GM12878 (cell line): ENCODE measurements around the gene SLC6A17. TPM values are rescaled to one million over a fixed set of nuclear protein-coding genes. Genes with fewer than 3 reads are reported as not detected.

Source experiments
- ATAC-seq: fragments of 200-7000 bp; cut with Tn5 transposase; 3 replicates; pipeline ENCODE4 v1.9.1; 2020; ENCODE audit warnings: mild to moderate bottlenecking, moderate library complexity
- BruUV-seq: library from RNA; stranded (reverse); fragments of 400-500 nt; replicated peaks from 2 replicates; lab custom pipeline; 2021; lab: Mats Ljungman, UMichigan
- CTCF ChIA-PET: fragments of 300-600 bp; sonication (Branson Sonifier 250); formaldehyde crosslinking; extraction: SDS; loops from one replicate; lab custom pipeline; 2021; ENCODE audit warnings: inconsistent platforms; lab: Yijun Ruan, JAX
- POLR2A ChIA-PET: fragments of 350-600 bp; formaldehyde crosslinking; extraction: SDS; loops from one replicate; lab custom pipeline; 2021; ENCODE audit warnings: inconsistent platforms; lab: Charles Lee
- RAD21 ChIA-PET: fragments of 300-600 bp; sonication (Branson Sonifier 250); formaldehyde crosslinking; loops from one replicate; lab custom pipeline; 2023; ENCODE audit warnings: antibody characterized with exemption; ENCODE audit not compliant: unreplicated experiment; lab: Charles Lee
- SMC1A ChIA-PET: fragments of 300-600 bp; sonication (Branson Sonifier 250); formaldehyde crosslinking; loops from one replicate; lab custom pipeline; 2023; ENCODE audit not compliant: unreplicated experiment, uncharacterized antibody; lab: Charles Lee
- DNase-seq: peaks from one replicate; pipeline ENCODE4 v3.0.0-alpha.2; 2011; ENCODE audit warnings: low read depth, low spot score
- FAIRE-seq: peaks from 3 replicates; lab custom pipeline; 2011; peaks lifted over from hg19 to GRCh38; lab: Jason Lieb, UNC
- H2AFZ ChIP-seq: 2 replicates; pipeline ENCODE4 v1.6.0; 2011; ENCODE audit warnings: low read depth, low read length, control low read depth; ENCODE audit not compliant: control insufficient read depth
- H3K27ac ChIP-seq: 2 replicates; pipeline ENCODE4 v1.5.1; 2011; ENCODE audit warnings: control low read depth; ENCODE audit not compliant: control insufficient read depth, insufficient read depth
- H3K27me3 ChIP-seq, 2 experiments: replicated peaks in 1 of 2; 2 replicates each; pipeline versions ENCODE4 v1.6.0 to v1.6.1; 2011; ENCODE audit warnings: low read length in 1 of 2; ENCODE audit not compliant: control insufficient read depth in 2 of 2, insufficient read depth in 2 of 2
- H3K36me3 ChIP-seq, 2 experiments: 2 replicates each; pipeline ENCODE4 v1.5.1; 2011; ENCODE audit warnings: low read length in 1 of 2; ENCODE audit not compliant: control insufficient read depth in 2 of 2, insufficient read depth in 2 of 2
- H3K4me1 ChIP-seq: 2 replicates; pipeline ENCODE4 v1.6.1; 2011; ENCODE audit warnings: mild to moderate bottlenecking, low read length, moderate library complexity, mixed read lengths; ENCODE audit not compliant: control insufficient read depth, insufficient read depth
- H3K4me2 ChIP-seq: 2 replicates; pipeline ENCODE4 v1.6.0; 2011; ENCODE audit warnings: control low read depth; ENCODE audit not compliant: control insufficient read depth, insufficient read depth
- H3K4me3 ChIP-seq: fragments of 200-600 bp; sonication (generic); 2 replicates; pipeline ENCODE4 v1.5.1; 2016
- H3K79me2 ChIP-seq: 2 replicates; pipeline ENCODE4 v1.6.0; 2011; ENCODE audit warnings: low read length; ENCODE audit not compliant: control insufficient read depth, insufficient read depth
- H3K9ac ChIP-seq: 2 replicates; pipeline ENCODE4 v1.8.0; 2011; ENCODE audit warnings: low read length, control low read depth, mixed read lengths; ENCODE audit not compliant: control insufficient read depth, insufficient read depth
- H3K9me3 ChIP-seq: replicated peaks from 3 replicates; pipeline ENCODE4 v1.5.1; 2011; ENCODE audit warnings: mild to moderate bottlenecking, low read length; ENCODE audit not compliant: control insufficient read depth, insufficient read depth
- H4K20me1 ChIP-seq: 2 replicates; pipeline ENCODE4 v1.6.0; 2011; ENCODE audit not compliant: control insufficient read depth, insufficient read depth
- ASH2L ChIP-seq: fragments of 300-600, 200-600 bp; sonication (generic); IDR thresholded peaks from 2 replicates; pipeline ENCODE4 v1.6.1; 2017; ENCODE audit warnings: low read depth, mild to moderate bottlenecking, borderline replicate concordance
- BCL11A ChIP-seq: IDR thresholded peaks from 2 replicates; pipeline ENCODE4 v1.6.1; 2011; ENCODE audit warnings: low read depth, low read length
- CBFB ChIP-seq: IDR thresholded peaks from 2 replicates; pipeline ENCODE4 v1.6.1; 2016; ENCODE audit warnings: antibody characterized with exemption, low read depth
- ESRRA ChIP-seq: IDR thresholded peaks from 2 replicates; pipeline ENCODE4 v1.6.1; 2012; ENCODE audit warnings: mild to moderate bottlenecking, low read length, improper control_type of control experiment
- IKZF1 ChIP-seq: fragments of 450-650 bp; conservative IDR thresholded peaks from 2 replicates; pipeline ENCODE4 v1.6.1; 2017; ENCODE audit warnings: antibody characterized with exemption, mild to moderate bottlenecking
- MYC ChIP-seq: IDR thresholded peaks from 2 replicates; pipeline ENCODE4 v1.6.1; 2011; ENCODE audit warnings: mild to moderate bottlenecking, low read length, moderate library complexity, inconsistent platforms; ENCODE audit not compliant: insufficient read depth, insufficient replicate concordance, insufficient read length, severe bottlenecking
- NFIC ChIP-seq: IDR thresholded peaks from 2 replicates; pipeline ENCODE4 v1.6.1; 2012; ENCODE audit warnings: low read depth, mild to moderate bottlenecking, inconsistent platforms, low read length, moderate library complexity
- NR2F1 ChIP-seq: fragments of 450-650 bp; conservative IDR thresholded peaks from 2 replicates; pipeline ENCODE4 v1.6.1; 2017; ENCODE audit warnings: mild to moderate bottlenecking
- NRF1 ChIP-seq: conservative IDR thresholded peaks from 2 replicates; pipeline ENCODE4 v1.6.1; 2011; ENCODE audit warnings: mild to moderate bottlenecking, low read depth, low read length, improper control_type of control experiment
- SREBF1 ChIP-seq: IDR thresholded peaks from 2 replicates; pipeline ENCODE4 v1.6.1; 2012; ENCODE audit warnings: mild to moderate bottlenecking, low read length
- SRF ChIP-seq, 2 experiments: IDR thresholded peaks; 2 replicates each; pipeline ENCODE4 v1.6.1; 2011; ENCODE audit warnings: low read depth in 2 of 2, low read length in 2 of 2, mild to moderate bottlenecking in 1 of 2, moderate library complexity in 1 of 2
- TAF1 ChIP-seq: IDR thresholded peaks from 2 replicates; pipeline ENCODE4 v1.6.1; 2011; ENCODE audit warnings: mild to moderate bottlenecking, low read depth, low read length, borderline replicate concordance
- YBX1 ChIP-seq: fragments of 450-650 bp; IDR thresholded peaks from 2 replicates; pipeline ENCODE4 v1.6.1; 2016; ENCODE audit warnings: antibody characterized with exemption
- ZBED1 ChIP-seq: IDR thresholded peaks from 2 replicates; pipeline ENCODE4 v1.6.1; 2016; ENCODE audit warnings: borderline replicate concordance
- ZNF24 ChIP-seq: fragments of 450-650 bp; IDR thresholded peaks from 2 replicates; pipeline ENCODE4 v1.6.1; 2017; ENCODE audit warnings: antibody characterized with exemption, mild to moderate bottlenecking
- ZSCAN29 ChIP-seq: fragments of 450-650 bp; IDR thresholded peaks from 2 replicates; pipeline ENCODE4 v1.6.1; 2017; ENCODE audit warnings: mild to moderate bottlenecking, moderate library complexity
- WGBS: methylation state at CpG from one replicate; pipeline ENCODE4 v1.1.6; 2016; ENCODE audit warnings: low lambda C conversion rate; ENCODE audit not compliant: insufficient replicate concordance, insufficient coverage; ENCODE audit errors: missing lambda C conversion rate; 5-methylcytosine and 5-hydroxymethylcytosine counted together
- in situ Hi-C: fragments of 300-500 bp; cut with MboI; formaldehyde crosslinking; loops from 9 replicates; pipeline ENCODE4 v1.14.3; 2018; ENCODE audit warnings: mixed read lengths
- intact Hi-C: fragments of 100-400 bp; cut with micrococcal nuclease; formaldehyde crosslinking; loops from one replicate; pipeline ENCODE4 v1.14.2; 2022; ENCODE audit not compliant: unreplicated experiment
- polyA plus RNA-seq, 11 experiments: library from polyadenylated mRNA; depleted of rRNA in 4 of 11; unstranded in 6 of 11; stranded (reverse) in 5 of 11; fragments of >200 nt; fragmentation: Nextera tagmentation in 4 of 11; fragmentation: Illumina TruSeq in 1 of 11; extraction: Ambion mirVana in 4 of 11; extraction: Trizol in 1 of 11; gene quantifications; 1 replicate in 1 of 11; 2 replicates in 10 of 11; pipeline versions ENCODE4 v1.2.1 to v1.2.3, GENCODE V29; 2011 to 2016; ENCODE audit warnings: inconsistent platforms in 2 of 11, missing spikeins in 2 of 11, low read depth in 1 of 11
- total RNA-seq, 4 experiments: library from RNA; depleted of rRNA in 3 of 4; stranded (reverse); fragments of >200 nt in 3 of 4; fragmentation: Illumina TruSeq in 1 of 4; extraction: Trizol in 1 of 4; gene quantifications; 2 replicates each; pipeline versions ENCODE4 v1.2.1 to v1.2.3, GENCODE V29; 2013 to 2021
- TF ChIP-seq, protein P1 (sequence below): IDR thresholded peaks from 2 replicates; pipeline ENCODE4 v1.6.1; 2012; ENCODE audit warnings: mild to moderate bottlenecking, low read depth, low read length
- TF ChIP-seq, protein P2 (sequence below): fragments of 450-650 bp; IDR thresholded peaks from 2 replicates; pipeline ENCODE4 v1.6.1; 2014; ENCODE audit warnings: mild to moderate bottlenecking
- TF ChIP-seq, protein P3 (sequence below): IDR thresholded peaks from 2 replicates; pipeline ENCODE4 v1.6.1; 2011; ENCODE audit warnings: low read depth, mild to moderate bottlenecking, low read length, moderate library complexity, borderline replicate concordance; ENCODE audit errors: extremely low read depth
- TF ChIP-seq, protein P4 (sequence below): IDR thresholded peaks from 2 replicates; pipeline ENCODE4 v1.6.1; 2011; ENCODE audit warnings: mild to moderate bottlenecking, low read depth, low read length, moderate library complexity; ENCODE audit not compliant: insufficient replicate concordance

SLC6A17 gene
- total and polyA plus RNA-seq, 10 of the 15 experiments (the other 5 are each of a cell fraction or from before 2014, with no cell fraction given): not detected

DNA sequence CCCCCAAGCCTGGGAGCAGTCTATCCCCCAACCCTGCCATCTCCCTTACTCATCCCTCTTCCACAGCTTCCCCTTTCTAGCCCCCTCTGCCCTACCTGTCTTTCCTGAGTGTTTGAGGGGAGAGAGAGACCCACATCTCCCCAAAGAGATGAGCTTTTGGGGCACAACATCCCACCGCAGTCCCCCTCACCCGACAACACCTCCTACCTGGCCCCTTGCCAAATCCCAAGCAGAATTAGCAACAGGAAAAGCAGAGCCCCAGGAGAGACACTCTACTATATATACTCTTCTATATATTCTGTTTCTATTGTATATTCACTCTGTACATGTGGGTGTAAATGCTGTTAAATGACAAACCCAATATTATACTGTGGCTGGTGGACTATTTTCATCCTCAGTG is 49.9 kb downstream of the SLC6A17 start:
- intact Hi-C loops (no loop called here), in situ Hi-C loops (loop anchor here (5.0 kb wide), 2 partner anchors 107 to 262 kb away; no protein-coding TSS in a partner anchor)
- FAIRE-seq (no peak), ATAC-seq (no peak), DNase-seq (no peak)
- Histone ChIP-seq H3K4me3 (no peak overlapping the region), H4K20me1 (no peaks in the 10 kb centered on the region), H3K9ac (no peak overlapping the region), H3K4me2 (no peak overlapping the region), H3K9me3 (no peaks in the 10 kb centered on the region), H2AFZ (no peak overlapping the region), H3K27ac (no peak overlapping the region), H3K36me3 (no peaks in the 10 kb centered on the region), H3K27me3 (peaks cover 0 to 2% of the 10 kb centered on the region in 2 experiments; a peak in 2 of 4 replicates), H3K79me2 (no peaks in the 10 kb centered on the region), H3K4me1 (no peaks in the 10 kb centered on the region)
- BruUV-seq: no TSS peak
- ChIA-PET CTCF (interaction anchor here (1.2 to 18.8 kb wide), 4 partner anchors 111 to 297 kb away, joined by 3 to 753 read pairs (median 96); no protein-coding TSS in a partner anchor), SMC1A (interaction anchor here (1.6 to 17.8 kb wide), 4 partner anchors 113 to 302 kb away, joined by 3 to 524 read pairs (median 37); no protein-coding TSS in a partner anchor), POLR2A (no interaction called here), RAD21 (interaction anchor here (5.5 to 6.0 kb wide), 2 partner anchors 113 to 259 kb away, joined by 51 to 71 read pairs; no protein-coding TSS in a partner anchor)
- 0% methylated on average over 2 of the region's 2 CpGs for WGBS
- TF ChIP-seq NR2F1: no peak
- no peak for TF ChIP-seq NRF1
- no peak for TF ChIP-seq MYC
- TF ChIP-seq ZNF24: no peak
- no peak for TF ChIP-seq IKZF1
- no peak for TF ChIP-seq BCL11A
- TF ChIP-seq, protein P1, sequence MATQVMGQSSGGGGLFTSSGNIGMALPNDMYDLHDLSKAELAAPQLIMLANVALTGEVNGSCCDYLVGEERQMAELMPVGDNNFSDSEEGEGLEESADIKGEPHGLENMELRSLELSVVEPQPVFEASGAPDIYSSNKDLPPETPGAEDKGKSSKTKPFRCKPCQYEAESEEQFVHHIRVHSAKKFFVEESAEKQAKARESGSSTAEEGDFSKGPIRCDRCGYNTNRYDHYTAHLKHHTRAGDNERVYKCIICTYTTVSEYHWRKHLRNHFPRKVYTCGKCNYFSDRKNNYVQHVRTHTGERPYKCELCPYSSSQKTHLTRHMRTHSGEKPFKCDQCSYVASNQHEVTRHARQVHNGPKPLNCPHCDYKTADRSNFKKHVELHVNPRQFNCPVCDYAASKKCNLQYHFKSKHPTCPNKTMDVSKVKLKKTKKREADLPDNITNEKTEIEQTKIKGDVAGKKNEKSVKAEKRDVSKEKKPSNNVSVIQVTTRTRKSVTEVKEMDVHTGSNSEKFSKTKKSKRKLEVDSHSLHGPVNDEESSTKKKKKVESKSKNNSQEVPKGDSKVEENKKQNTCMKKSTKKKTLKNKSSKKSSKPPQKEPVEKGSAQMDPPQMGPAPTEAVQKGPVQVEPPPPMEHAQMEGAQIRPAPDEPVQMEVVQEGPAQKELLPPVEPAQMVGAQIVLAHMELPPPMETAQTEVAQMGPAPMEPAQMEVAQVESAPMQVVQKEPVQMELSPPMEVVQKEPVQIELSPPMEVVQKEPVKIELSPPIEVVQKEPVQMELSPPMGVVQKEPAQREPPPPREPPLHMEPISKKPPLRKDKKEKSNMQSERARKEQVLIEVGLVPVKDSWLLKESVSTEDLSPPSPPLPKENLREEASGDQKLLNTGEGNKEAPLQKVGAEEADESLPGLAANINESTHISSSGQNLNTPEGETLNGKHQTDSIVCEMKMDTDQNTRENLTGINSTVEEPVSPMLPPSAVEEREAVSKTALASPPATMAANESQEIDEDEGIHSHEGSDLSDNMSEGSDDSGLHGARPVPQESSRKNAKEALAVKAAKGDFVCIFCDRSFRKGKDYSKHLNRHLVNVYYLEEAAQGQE: no peak
- TF ChIP-seq NFIC: no peak
- no peak for TF ChIP-seq ASH2L
- TF ChIP-seq CBFB: no peak
- TF ChIP-seq YBX1: no peak
- TF ChIP-seq, protein P2, sequence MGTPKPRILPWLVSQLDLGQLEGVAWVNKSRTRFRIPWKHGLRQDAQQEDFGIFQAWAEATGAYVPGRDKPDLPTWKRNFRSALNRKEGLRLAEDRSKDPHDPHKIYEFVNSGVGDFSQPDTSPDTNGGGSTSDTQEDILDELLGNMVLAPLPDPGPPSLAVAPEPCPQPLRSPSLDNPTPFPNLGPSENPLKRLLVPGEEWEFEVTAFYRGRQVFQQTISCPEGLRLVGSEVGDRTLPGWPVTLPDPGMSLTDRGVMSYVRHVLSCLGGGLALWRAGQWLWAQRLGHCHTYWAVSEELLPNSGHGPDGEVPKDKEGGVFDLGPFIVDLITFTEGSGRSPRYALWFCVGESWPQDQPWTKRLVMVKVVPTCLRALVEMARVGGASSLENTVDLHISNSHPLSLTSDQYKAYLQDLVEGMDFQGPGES: no peak
- TF ChIP-seq TAF1: no peak
- TF ChIP-seq, protein P3, sequence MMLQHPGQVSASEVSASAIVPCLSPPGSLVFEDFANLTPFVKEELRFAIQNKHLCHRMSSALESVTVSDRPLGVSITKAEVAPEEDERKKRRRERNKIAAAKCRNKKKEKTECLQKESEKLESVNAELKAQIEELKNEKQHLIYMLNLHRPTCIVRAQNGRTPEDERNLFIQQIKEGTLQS: no peak
- TF ChIP-seq, protein P4, sequence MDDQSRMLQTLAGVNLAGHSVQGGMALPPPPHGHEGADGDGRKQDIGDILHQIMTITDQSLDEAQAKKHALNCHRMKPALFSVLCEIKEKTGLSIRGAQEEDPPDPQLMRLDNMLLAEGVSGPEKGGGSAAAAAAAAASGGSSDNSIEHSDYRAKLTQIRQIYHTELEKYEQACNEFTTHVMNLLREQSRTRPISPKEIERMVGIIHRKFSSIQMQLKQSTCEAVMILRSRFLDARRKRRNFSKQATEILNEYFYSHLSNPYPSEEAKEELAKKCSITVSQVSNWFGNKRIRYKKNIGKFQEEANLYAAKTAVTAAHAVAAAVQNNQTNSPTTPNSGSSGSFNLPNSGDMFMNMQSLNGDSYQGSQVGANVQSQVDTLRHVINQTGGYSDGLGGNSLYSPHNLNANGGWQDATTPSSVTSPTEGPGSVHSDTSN: no peak
- TF ChIP-seq ESRRA: no peak
- no peak for TF ChIP-seq SREBF1
- no peak for TF ChIP-seq ZBED1
- no peak for TF ChIP-seq SRF (IDR thresholded peaks at IDR 0.05; ENCODE audit: low read depth in 2 of 2, low read length in 2 of 2)
- no peak for TF ChIP-seq ZSCAN29
